Measurements from ENCODE around the gene FOXK2.
"Not testable (repeated sequence)": the region's sequence is repeated elsewhere in the genome, so short reads cannot be mapped to it uniquely, and the experiment has no call there.

FOXK2 gene

GRCh38 chr17:82528484-82529265 is 9.1 kb downstream of the FOXK2 start:
- in situ Hi-C loops (cut with MboI; ENCODE audit: low sequenced_read_pairs), result no loop called here

GRCh38 chr17:82529914-82530300 is 10.4 kb downstream of the FOXK2 start:
- in situ Hi-C loops (cut with MboI; ENCODE audit: low sequenced_read_pairs), result no loop called here

GRCh38 chr17:82531431-82531881 is 11.9 kb downstream of the FOXK2 start:
- in situ Hi-C loops (cut with MboI; ENCODE audit: low sequenced_read_pairs), result no loop called here

GRCh38 chr17:82534401-82534812 is 14.9 kb downstream of the FOXK2 start:
- in situ Hi-C loops (cut with MboI; ENCODE audit: low sequenced_read_pairs), result no loop called here

- in situ Hi-C loops (cut with MboI; ENCODE audit: low sequenced_read_pairs), result no loop called here
Measured at GRCh38 chr17:82536512-82537201, 17.1 kb downstream of the FOXK2 start.

GRCh38 chr17:82537228-82537627 is 17.7 kb downstream of the FOXK2 start:
- in situ Hi-C loops (cut with MboI; ENCODE audit: low sequenced_read_pairs), result not testable (repeated sequence)

- in situ Hi-C loops (cut with MboI; ENCODE audit: low sequenced_read_pairs), result not testable (repeated sequence)
Measured at GRCh38 chr17:82539076-82539475, 19.5 kb downstream of the FOXK2 start.

- in situ Hi-C loops (cut with MboI; ENCODE audit: low sequenced_read_pairs), result no loop called here
Measured at GRCh38 chr17:82542439-82542838, 22.9 kb downstream of the FOXK2 start.

GRCh38 chr17:82544431-82545070 is 25.0 kb downstream of the FOXK2 start:
- in situ Hi-C loops (cut with MboI; ENCODE audit: low sequenced_read_pairs), result no loop called here

GRCh38 chr17:82545071-82545462 is 25.5 kb downstream of the FOXK2 start:
- in situ Hi-C loops (cut with MboI; ENCODE audit: low sequenced_read_pairs), result no loop called here

GRCh38 chr17:82547981-82548380 is 28.4 kb downstream of the FOXK2 start:
- in situ Hi-C loops (cut with MboI; ENCODE audit: low sequenced_read_pairs), result no loop called here

- in situ Hi-C loops (cut with MboI; ENCODE audit: low sequenced_read_pairs), result no loop called here
Measured at GRCh38 chr17:82548681-82549303, 29.3 kb downstream of the FOXK2 start.

- in situ Hi-C loops (cut with MboI; ENCODE audit: low sequenced_read_pairs), result no loop called here
Measured at GRCh38 chr17:82551779-82552457, 32.4 kb downstream of the FOXK2 start.

GRCh38 chr17:82552580-82552979 is 33.0 kb downstream of the FOXK2 start:
- in situ Hi-C loops (cut with MboI; ENCODE audit: low sequenced_read_pairs), result no loop called here

- in situ Hi-C loops (cut with MboI; ENCODE audit: low sequenced_read_pairs), result no loop called here
Measured at GRCh38 chr17:82553210-82553930, 33.8 kb downstream of the FOXK2 start.

GRCh38 chr17:82557510-82557909 is 38.0 kb downstream of the FOXK2 start:
- in situ Hi-C loops (cut with MboI; ENCODE audit: low sequenced_read_pairs), result not testable (repeated sequence)

- in situ Hi-C loops (cut with MboI; ENCODE audit: low sequenced_read_pairs), result no loop called here
Measured at GRCh38 chr17:82559566-82560251, 40.2 kb downstream of the FOXK2 start.

GRCh38 chr17:82560252-82560642 is 40.7 kb downstream of the FOXK2 start:
- in situ Hi-C loops (cut with MboI; ENCODE audit: low sequenced_read_pairs), result no loop called here

- in situ Hi-C loops (cut with MboI; ENCODE audit: low sequenced_read_pairs), result no loop called here
Measured at GRCh38 chr17:82560802-82561428, 41.4 kb downstream of the FOXK2 start.
